H1 (cell line): Measurements from ENCODE around the gene ZKSCAN1. TPM values are rescaled to one million over a fixed set of nuclear protein-coding genes. Genes with fewer than 3 reads are reported as not detected.

ENCODE experiments used
- CTCF ChIA-PET: fragments of 300-600 bp; sonication (Branson Sonifier 250); formaldehyde crosslinking; loops from one replicate; lab custom pipeline; 2021; ENCODE audit not compliant: partially characterized antibody; lab: Charles Lee
- POLR2A ChIA-PET: fragments of 300-600 bp; sonication (Branson Sonifier 250); formaldehyde crosslinking; loops from one replicate; lab custom pipeline; 2021; ENCODE audit warnings: inconsistent platforms; ENCODE audit not compliant: partially characterized antibody; lab: Charles Lee
- DNase-seq, 2 experiments: peaks; one replicate each; pipeline versions ENCODE4 v3.0.0 to v3.0.0-alpha.2; 2010 to 2022; ENCODE audit warnings: low spot score in 2 of 2, low read depth in 1 of 2, mixed read lengths in 1 of 2
- FAIRE-seq: peaks from 2 replicates; lab custom pipeline; 2011; peaks lifted over from hg19 to GRCh38; lab: Jason Lieb, UNC
- H2AFZ ChIP-seq: 2 replicates; pipeline ENCODE4 v1.8.1; 2012; ENCODE audit warnings: low read length, inconsistent platforms
- H2AK5ac ChIP-seq: 2 replicates; pipeline ENCODE4 v1.6.1; 2013; ENCODE audit warnings: low read depth, low read length
- H2BK120ac ChIP-seq: replicated peaks from 2 replicates; pipeline ENCODE3; 2013; ENCODE audit warnings: low read depth, low read length, inconsistent platforms
- H2BK12ac ChIP-seq: 2 replicates; pipeline ENCODE4 v1.6.1; 2013; ENCODE audit warnings: low read depth, low read length
- H2BK15ac ChIP-seq: 2 replicates; pipeline ENCODE4 v1.6.1; 2013; ENCODE audit warnings: low read length
- H2BK20ac ChIP-seq: 2 replicates; pipeline ENCODE4 v1.6.1; 2013; ENCODE audit warnings: low read length
- H2BK5ac ChIP-seq: 2 replicates; pipeline ENCODE4 v1.6.1; 2013; ENCODE audit warnings: low read depth, low read length
- H3K14ac ChIP-seq: 2 replicates; pipeline ENCODE4 v1.6.1; 2013; ENCODE audit warnings: inconsistent platforms; ENCODE audit not compliant: insufficient read length
- H3K18ac ChIP-seq: 2 replicates; pipeline ENCODE4 v1.6.1; 2013; ENCODE audit warnings: low read length; ENCODE audit errors: extremely low read depth
- H3K23ac ChIP-seq: 2 replicates; pipeline ENCODE4 v1.6.1; 2013; ENCODE audit warnings: inconsistent platforms; ENCODE audit not compliant: insufficient read length
- H3K23me2 ChIP-seq: 2 replicates; pipeline ENCODE4 v1.6.1; 2013; ENCODE audit warnings: low read depth, low read length
- H3K27ac ChIP-seq: 2 replicates; pipeline ENCODE4 v1.6.1; 2011; ENCODE audit warnings: low read depth, low read length, inconsistent platforms
- H3K27me3 ChIP-seq, 4 experiments: replicated peaks in 1 of 4; 1 replicate in 1 of 4; 2 replicates in 3 of 4; pipeline versions ENCODE4 v1.6.1 to v1.8.1; 2011 to 2013; ENCODE audit warnings: low read length in 3 of 4, mild to moderate bottlenecking in 3 of 4, inconsistent platforms in 2 of 4, mixed read lengths in 2 of 4, moderate library complexity in 1 of 4; ENCODE audit not compliant: control insufficient read depth in 3 of 4, insufficient read depth in 3 of 4; ENCODE audit errors: extremely low read depth in 1 of 4
- H3K36me3 ChIP-seq, 4 experiments: 2 replicates each; pipeline versions ENCODE4 v1.6.1 to v1.8.1; 2011 to 2013; ENCODE audit warnings: mild to moderate bottlenecking in 4 of 4, low read length in 3 of 4, moderate library complexity in 2 of 4, control low read depth in 1 of 4, inconsistent platforms in 1 of 4; ENCODE audit not compliant: insufficient read depth in 4 of 4, control insufficient read depth in 2 of 4
- H3K4ac ChIP-seq: replicated peaks from 2 replicates; pipeline ENCODE3; 2013; ENCODE audit warnings: low read length, low read depth, mixed read lengths, inconsistent platforms; ENCODE audit not compliant: insufficient read length
- H3K4me1 ChIP-seq, 4 experiments: replicated peaks in 1 of 4; 1 replicate in 1 of 4; 2 replicates in 3 of 4; pipeline versions ENCODE4 v1.6.1 to v1.8.1; 2011 to 2013; ENCODE audit warnings: low read length in 3 of 4, inconsistent platforms in 2 of 4, mixed read lengths in 1 of 4; ENCODE audit not compliant: insufficient read depth in 4 of 4, control insufficient read depth in 3 of 4
- H3K4me2 ChIP-seq, 2 experiments: 2 replicates each; pipeline versions ENCODE4 v1.6.1 to v1.8.1; 2011 to 2013; ENCODE audit warnings: low read depth in 2 of 2, low read length in 2 of 2, control low read depth in 1 of 2, inconsistent platforms in 1 of 2, mild to moderate bottlenecking in 1 of 2; ENCODE audit not compliant: insufficient read depth in 1 of 2
- H3K4me3 ChIP-seq, 4 experiments: fragments of 200-600, 300-600 bp in 1 of 4; sonication (generic), shearing (Covaris generic), sonication (Bioruptor Twin) in 1 of 4; 2 replicates each; pipeline versions ENCODE4 v1.5.1 to v1.8.1; 2011 to 2016; ENCODE audit warnings: low read length in 4 of 4, low read depth in 3 of 4, control low read depth in 2 of 4, inconsistent platforms in 2 of 4, mild to moderate bottlenecking in 2 of 4, mixed read lengths in 1 of 4, moderate library complexity in 1 of 4; ENCODE audit not compliant: insufficient read depth in 2 of 4; ENCODE audit errors: extremely low read depth in 1 of 4
- H3K56ac ChIP-seq: replicated peaks from 2 replicates; pipeline ENCODE3; 2013; ENCODE audit warnings: low read depth, mild to moderate bottlenecking, mixed read lengths, low read length, inconsistent platforms; ENCODE audit not compliant: insufficient read length
- H3K79me1 ChIP-seq: 2 replicates; pipeline ENCODE4 v1.6.1; 2013; ENCODE audit warnings: low read depth, low read length, control low read depth
- H3K79me2 ChIP-seq, 2 experiments: 2 replicates each; pipeline versions ENCODE4 v1.6.1 to v1.8.1; 2012 to 2013; ENCODE audit warnings: low read length in 2 of 2, mild to moderate bottlenecking in 2 of 2, inconsistent platforms in 1 of 2; ENCODE audit not compliant: insufficient read depth in 2 of 2, control insufficient read depth in 1 of 2
- H3K9ac ChIP-seq, 4 experiments: replicated peaks in 1 of 4; 1 replicate in 1 of 4; 2 replicates in 3 of 4; pipeline versions ENCODE4 v1.6.1 to v1.8.1; 2011 to 2013; ENCODE audit warnings: low read depth in 3 of 4, low read length in 3 of 4, control low read depth in 2 of 4, mild to moderate bottlenecking in 2 of 4, moderate library complexity in 2 of 4, inconsistent platforms in 1 of 4; ENCODE audit errors: extremely low read depth in 1 of 4
- H3K9me3 ChIP-seq, 2 experiments: 2 replicates each; pipeline versions ENCODE4 v1.6.1 to v1.8.1; 2012 to 2013; ENCODE audit warnings: mild to moderate bottlenecking in 2 of 2, moderate library complexity in 2 of 2, control low read depth in 1 of 2, inconsistent platforms in 1 of 2, low read depth in 1 of 2, low read length in 1 of 2, mixed read lengths in 1 of 2; ENCODE audit not compliant: insufficient read depth in 2 of 2
- H4K20me1 ChIP-seq, 2 experiments: replicated peaks in 1 of 2; 2 replicates each; pipeline versions ENCODE3 to v1.8.1; 2011 to 2013; ENCODE audit warnings: inconsistent platforms in 2 of 2, low read length in 2 of 2, mild to moderate bottlenecking in 1 of 2; ENCODE audit not compliant: insufficient read depth in 2 of 2, control insufficient read depth in 1 of 2
- H4K5ac ChIP-seq: 2 replicates; pipeline ENCODE4 v1.6.1; 2013; ENCODE audit warnings: low read length, low read depth, mixed read lengths, inconsistent platforms; ENCODE audit not compliant: insufficient read length
- H4K8ac ChIP-seq: 2 replicates; pipeline ENCODE4 v1.8.0; 2013; ENCODE audit warnings: mild to moderate bottlenecking, moderate library complexity, low read length, inconsistent platforms; ENCODE audit not compliant: insufficient read depth; ENCODE audit errors: extremely low read depth
- H4K91ac ChIP-seq: replicated peaks from 2 replicates; pipeline ENCODE3; 2013; ENCODE audit warnings: low read length, mixed read lengths, inconsistent platforms; ENCODE audit not compliant: insufficient read length
- CHD2 ChIP-seq: IDR thresholded peaks from 2 replicates; pipeline ENCODE4 v1.6.1; 2012; ENCODE audit warnings: low read length, improper control_type of control experiment
- EGR1 ChIP-seq: IDR thresholded peaks from 2 replicates; pipeline ENCODE4 v1.6.1; 2011; ENCODE audit warnings: low read depth, low read length, borderline replicate concordance
- JUN ChIP-seq: IDR thresholded peaks from 2 replicates; pipeline ENCODE4 v1.6.1; 2011; ENCODE audit warnings: low read depth, mild to moderate bottlenecking, improper control_type of control experiment, low read length
- KDM4A ChIP-seq: IDR thresholded peaks from one replicate; pipeline ENCODE4 v1.7.1; 2012; ENCODE audit warnings: low read depth, mild to moderate bottlenecking, moderate library complexity, low read length, inconsistent platforms; ENCODE audit not compliant: severe bottlenecking
- NANOG ChIP-seq: IDR thresholded peaks from 2 replicates; pipeline ENCODE4 v1.6.1; 2011; ENCODE audit warnings: low read length, low read depth, mild to moderate bottlenecking, inconsistent platforms; ENCODE audit not compliant: insufficient read depth, poor library complexity, severe bottlenecking
- SP2 ChIP-seq: IDR thresholded peaks from 2 replicates; pipeline ENCODE4 v1.6.1; 2012; ENCODE audit warnings: mild to moderate bottlenecking, low read length, inconsistent platforms
- TBP ChIP-seq: IDR thresholded peaks from 2 replicates; pipeline ENCODE4 v1.6.1; 2011; ENCODE audit warnings: low read depth, low read length, improper control_type of control experiment
- ZNF274 ChIP-seq: IDR thresholded peaks from 2 replicates; pipeline ENCODE4 v1.7.0; 2012; ENCODE audit warnings: low read length, borderline replicate concordance; ENCODE audit errors: extremely low read depth
- WGBS, 2 experiments: shearing (Covaris generic) in 1 of 2; methylation state at CpG; one replicate each; pipeline versions ENCODE4 v1.1.6 to v1.1.7; 2013 to 2015; ENCODE audit warnings: low lambda C conversion rate in 2 of 2, mixed read lengths in 2 of 2, inconsistent platforms in 1 of 2, low coverage in 1 of 2, missing lambda C conversion rate in 1 of 2; ENCODE audit not compliant: insufficient replicate concordance in 2 of 2, insufficient coverage in 1 of 2, insufficient read length in 1 of 2; ENCODE audit errors: extremely low coverage in 1 of 2, missing lambda C conversion rate in 1 of 2; 5-methylcytosine and 5-hydroxymethylcytosine counted together
- polyA plus RNA-seq, 7 experiments: library from polyadenylated mRNA; depleted of rRNA in 3 of 7; stranded (reverse) in 5 of 7; unstranded in 2 of 7; fragments of >200 nt in 5 of 7; fragments of 200-250 nt in 2 of 7; gene quantifications; 1 replicate in 5 of 7; 2 replicates in 1 of 7; 4 replicates in 1 of 7; pipeline versions ENCODE4 v1.2.1 to v1.2.3, GENCODE V29; 2011 to 2013; ENCODE audit warnings: missing spikeins in 2 of 7, mixed read lengths in 2 of 7
- total RNA-seq: library from RNA; stranded (reverse); fragmentation: NEBNext Ultra II Directional; extraction: Animal tissue kit (Norgen Biotek cat#: 25700); gene quantifications from 2 replicates; pipeline ENCODE4 v1.2.1, GENCODE V29; 2021
- TF ChIP-seq, protein P1 (sequence below), 3 experiments: IDR thresholded peaks; 1 replicate in 2 of 3; 2 replicates in 1 of 3; pipeline versions ENCODE4 v1.5.1 to v1.6.1; 2011; ENCODE audit warnings: low read length in 3 of 3, mild to moderate bottlenecking in 3 of 3, inconsistent platforms in 2 of 3, low read depth in 1 of 3, moderate library complexity in 1 of 3; ENCODE audit not compliant: insufficient read depth in 1 of 3; ENCODE audit errors: control extremely low read depth in 1 of 3
- TF ChIP-seq, protein P2 (sequence below): IDR thresholded peaks from 2 replicates; pipeline ENCODE4 v1.6.1; 2011; ENCODE audit warnings: low read depth, mild to moderate bottlenecking, low read length; ENCODE audit not compliant: insufficient read depth

Gene ZKSCAN1
- total and polyA plus RNA-seq, 2 of the 8 experiments (the other 6 are each of a cell fraction or from before 2014, with no cell fraction given): 8.2 to 40.6 TPM

DNA sequence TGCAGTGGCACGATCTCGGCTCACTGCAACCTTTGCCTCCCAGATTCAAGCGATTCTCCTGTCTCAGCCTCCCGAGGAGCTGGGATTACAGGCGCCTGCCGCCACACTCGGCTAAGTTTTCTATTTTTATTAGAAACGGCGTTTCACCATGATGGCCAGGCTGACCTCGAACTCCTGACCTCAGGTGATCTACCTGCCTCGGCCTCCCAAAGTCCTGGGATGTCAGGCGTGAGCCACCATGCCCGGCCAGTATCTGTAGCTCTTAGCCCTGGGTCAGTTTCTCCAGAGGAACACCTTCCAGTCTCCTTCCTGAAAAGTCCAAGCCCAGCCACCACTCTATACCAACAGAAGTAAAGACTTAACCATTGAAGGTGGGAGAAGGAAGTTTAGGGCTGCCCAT lies 15.2 kb upstream of the ZKSCAN1 start:
- Histone ChIP-seq H2BK12ac (no peak overlapping the region), H3K23ac (no peak overlapping the region), H4K5ac (no peak overlapping the region), H2BK15ac (no peak overlapping the region), H3K4me2 (no peak overlapping the region), H3K4me3 (no peak overlapping the region), H3K4ac (no peak overlapping the region), H2AK5ac (no peak overlapping the region), H3K14ac (no peak overlapping the region), H2BK5ac (no peak overlapping the region), H3K56ac (no peak overlapping the region), H3K79me1 (no peaks in the 10 kb centered on the region), H3K79me2 (no peaks in the 10 kb centered on the region), H3K18ac (no peak overlapping the region), H3K23me2 (peaks cover 4% of the 10 kb centered on the region; the same call in 1 of the 2 replicates), H2BK20ac (no peak overlapping the region), H4K20me1 (no peaks in the 10 kb centered on the region), H4K91ac (no peak overlapping the region), H4K8ac (no peak overlapping the region), H3K9me3 (no peaks in the 10 kb centered on the region), H2BK120ac (no peak overlapping the region), H3K4me1 (peaks cover 0 to 6% (median 1%) of the 10 kb centered on the region in 4 experiments; a peak in 4 of 7 replicates), H3K36me3 (no peaks in the 10 kb centered on the region), H2AFZ (no peak overlapping the region), H3K9ac (no peak overlapping the region), H3K27me3 (no peaks in the 10 kb centered on the region; a peak in 1 of 7 replicates), H3K27ac (no peak overlapping the region)
- FAIRE-seq (no peak), DNase-seq (no peak)
- POLR2A ChIA-PET: interaction anchor here (0.6 to 0.8 kb wide), 2 partner anchors 62 to 82 kb away, joined by 3 to 4 read pairs; no protein-coding TSS in a partner anchor
- WGBS, 2 experiments: 95% methylated on average over 12 of the region's 13 CpGs; no CpG with 5 or more reads in 1 of the 2 experiments
- CTCF ChIA-PET: interaction anchor here (0.6 to 1.4 kb wide), 3 partner anchors 29 to 87 kb away, joined by 3 to 4 read pairs (median 3); no protein-coding TSS in a partner anchor
- TF ChIP-seq KDM4A (no peak), EGR1 (no peak), TBP (no peak), ZNF274 (no peak), JUN (no peak), NANOG (no peak), SP2 (no peak), CHD2 (no peak)
- TF ChIP-seq, protein P1, sequence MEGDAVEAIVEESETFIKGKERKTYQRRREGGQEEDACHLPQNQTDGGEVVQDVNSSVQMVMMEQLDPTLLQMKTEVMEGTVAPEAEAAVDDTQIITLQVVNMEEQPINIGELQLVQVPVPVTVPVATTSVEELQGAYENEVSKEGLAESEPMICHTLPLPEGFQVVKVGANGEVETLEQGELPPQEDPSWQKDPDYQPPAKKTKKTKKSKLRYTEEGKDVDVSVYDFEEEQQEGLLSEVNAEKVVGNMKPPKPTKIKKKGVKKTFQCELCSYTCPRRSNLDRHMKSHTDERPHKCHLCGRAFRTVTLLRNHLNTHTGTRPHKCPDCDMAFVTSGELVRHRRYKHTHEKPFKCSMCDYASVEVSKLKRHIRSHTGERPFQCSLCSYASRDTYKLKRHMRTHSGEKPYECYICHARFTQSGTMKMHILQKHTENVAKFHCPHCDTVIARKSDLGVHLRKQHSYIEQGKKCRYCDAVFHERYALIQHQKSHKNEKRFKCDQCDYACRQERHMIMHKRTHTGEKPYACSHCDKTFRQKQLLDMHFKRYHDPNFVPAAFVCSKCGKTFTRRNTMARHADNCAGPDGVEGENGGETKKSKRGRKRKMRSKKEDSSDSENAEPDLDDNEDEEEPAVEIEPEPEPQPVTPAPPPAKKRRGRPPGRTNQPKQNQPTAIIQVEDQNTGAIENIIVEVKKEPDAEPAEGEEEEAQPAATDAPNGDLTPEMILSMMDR (IDR thresholded peaks at IDR 0.05; ENCODE audit: control extremely low read depth in 1 of 3, insufficient read depth in 1 of 3, low read depth in 1 of 3, low read length in 3 of 3): no peak
- TF ChIP-seq, protein P2, sequence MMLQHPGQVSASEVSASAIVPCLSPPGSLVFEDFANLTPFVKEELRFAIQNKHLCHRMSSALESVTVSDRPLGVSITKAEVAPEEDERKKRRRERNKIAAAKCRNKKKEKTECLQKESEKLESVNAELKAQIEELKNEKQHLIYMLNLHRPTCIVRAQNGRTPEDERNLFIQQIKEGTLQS: no peak
